Measurements from ENCODE around the gene GPR63.

GRCh38 chr6:96878143-96878542 lies 40.9 kb upstream of the GPR63 start:
- TF ChIP-seq CTCF (IDR thresholded peaks at IDR 0.05) (no peak), POLR2AphosphoS5 (IDR thresholded peaks at IDR 0.05) (no peak), POLR2A (IDR thresholded peaks at IDR 0.05) (no peak)
